K562 (cell line): ENCODE results near the gene PLCL1. TPM values are rescaled to one million over a fixed set of nuclear protein-coding genes. Genes with fewer than 3 reads are reported as not detected.
A peak's percentile ranks its signal among the peaks of the same experiment; 100 is the strongest.

Experiments
- ATAC-seq: fragments of 200-7000 bp; cut with Tn5 transposase; 3 replicates; pipeline ENCODE4 v1.9.1; 2020; ENCODE audit warnings: moderate library complexity
- BruUV-seq: library from RNA; stranded (reverse); fragments of 400-500 nt; replicated peaks from 2 replicates; lab custom pipeline; 2021; lab: Mats Ljungman, UMichigan
- CTCF ChIA-PET: fragments of 300-600 bp; formaldehyde crosslinking; extraction: SDS; loops from one replicate; lab custom pipeline; 2021; ENCODE audit warnings: low intra/inter-chr PET ratio; lab: Yijun Ruan, JAX
- POLR2A ChIA-PET: fragments of 300-600, 350-650 bp; sonication (Branson Sonifier 250); formaldehyde crosslinking; extraction: SDS; loops from one replicate; lab custom pipeline; 2021; ENCODE audit warnings: antibody characterized with exemption, inconsistent platforms; lab: Yijun Ruan, JAX
- DNase-seq, 4 experiments: peaks; one replicate each; pipeline versions ENCODE4 v3.0.0 to v3.0.0-alpha.2; 2011 to 2018; ENCODE audit warnings: low spot score in 3 of 4, mixed read lengths in 3 of 4; ENCODE audit errors: extremely low read depth in 1 of 4
- FAIRE-seq: peaks from 2 replicates; lab custom pipeline; 2011; peaks lifted over from hg19 to GRCh38; lab: Jason Lieb, UNC
- H2AFZ ChIP-seq: 2 replicates; pipeline ENCODE4 v1.6.0; 2011; ENCODE audit warnings: low read depth, low read length, control low read depth, inconsistent platforms
- H3K27ac ChIP-seq: fragments of 200-600 bp; 3 replicates; pipeline ENCODE4 v1.8.0; 2011; ENCODE audit warnings: low read depth, mild to moderate bottlenecking, control low read depth, inconsistent platforms, low read length, moderate library complexity, mixed read lengths; ENCODE audit errors: extremely low read depth
- H3K27me3 ChIP-seq, 2 experiments: fragments of 300-600 bp in 1 of 2; 2 replicates in 1 of 2; 3 replicates in 1 of 2; pipeline versions ENCODE4 v1.6.0 to v1.8.0; 2011; ENCODE audit warnings: inconsistent platforms in 2 of 2, low read length in 2 of 2, mild to moderate bottlenecking in 1 of 2, mixed read lengths in 1 of 2, moderate library complexity in 1 of 2; ENCODE audit not compliant: control insufficient read depth in 2 of 2, insufficient read depth in 2 of 2
- H3K36me3 ChIP-seq: fragments of 300-600 bp; 3 replicates; pipeline ENCODE4 v1.8.0; 2011; ENCODE audit warnings: mild to moderate bottlenecking, low read length, inconsistent platforms; ENCODE audit not compliant: control insufficient read depth, insufficient read depth
- H3K4me1 ChIP-seq, 2 experiments: fragments of 200-600 bp in 1 of 2; replicated peaks in 1 of 2; 2 replicates in 1 of 2; 3 replicates in 1 of 2; pipeline versions ENCODE4 v1.5.1 to v1.8.0; 2011; ENCODE audit warnings: inconsistent platforms in 2 of 2, low read length in 2 of 2, mild to moderate bottlenecking in 1 of 2, mixed read lengths in 1 of 2, moderate library complexity in 1 of 2; ENCODE audit not compliant: control insufficient read depth in 2 of 2, insufficient read depth in 2 of 2
- H3K4me2 ChIP-seq: 2 replicates; pipeline ENCODE4 v1.6.1; 2011; ENCODE audit warnings: low read length, control low read depth, inconsistent platforms, mixed read lengths; ENCODE audit not compliant: insufficient read depth
- H3K4me3 ChIP-seq: fragments of 200-600 bp; sonication (generic), shearing (Covaris generic); 2 replicates; pipeline ENCODE4 v1.5.1; 2016; ENCODE audit warnings: control low read depth, inconsistent platforms
- H3K79me2 ChIP-seq: fragments of 200-600 bp; 3 replicates; pipeline ENCODE4 v1.8.0; 2011; ENCODE audit warnings: low read length, inconsistent platforms; ENCODE audit not compliant: control insufficient read depth, insufficient read depth
- H3K9ac ChIP-seq, 2 experiments: 2 replicates each; pipeline versions ENCODE4 v1.6.0 to v1.6.1; 2011; ENCODE audit warnings: low read depth in 2 of 2, low read length in 2 of 2, control low read depth in 1 of 2, inconsistent platforms in 1 of 2, mild to moderate bottlenecking in 1 of 2, mixed read lengths in 1 of 2; ENCODE audit not compliant: insufficient read depth in 1 of 2
- H3K9me1 ChIP-seq: one replicate; pipeline ENCODE4 v1.6.0; 2011; ENCODE audit warnings: inconsistent platforms, mild to moderate bottlenecking, low read length, moderate library complexity; ENCODE audit not compliant: control insufficient read depth, insufficient read depth
- H3K9me3 ChIP-seq: replicated peaks from 2 replicates; pipeline ENCODE4 v1.5.1; 2011; ENCODE audit warnings: low read depth, low read length, inconsistent platforms; ENCODE audit not compliant: control insufficient read depth, insufficient read depth
- H4K20me1 ChIP-seq: replicated peaks from 2 replicates; pipeline ENCODE4 v1.6.1; 2011; ENCODE audit warnings: low read length, inconsistent platforms, mixed read lengths; ENCODE audit not compliant: control insufficient read depth, insufficient read depth
- DDX20 ChIP-seq: fragments of 450-650 bp; IDR thresholded peaks from 2 replicates; pipeline ENCODE4 v1.6.1; 2016; ENCODE audit warnings: missing genetic modification characterization, low read depth, mild to moderate bottlenecking, missing compliant biosample characterization, moderate library complexity
- MCM2 ChIP-seq: fragments of 450-650 bp; IDR thresholded peaks from 2 replicates; pipeline ENCODE4 v1.6.1; 2017; ENCODE audit warnings: low read depth, mild to moderate bottlenecking
- WGBS: fragments of 100-300 bp; shearing (Covaris generic); methylation state at CpG from one replicate; pipeline ENCODE4 v1.1.6; 2016; ENCODE audit warnings: low coverage, mixed read lengths; ENCODE audit not compliant: insufficient coverage; ENCODE audit errors: missing lambda C conversion rate; 5-methylcytosine and 5-hydroxymethylcytosine counted together
- in situ Hi-C: fragments of 300-500 bp; cut with MboI; formaldehyde crosslinking; loops from 4 replicates; pipeline ENCODE4 v1.15.0; 2018; ENCODE audit warnings: inconsistent platforms, mixed read lengths
- intact Hi-C: fragments of 100-400 bp; cut with micrococcal nuclease; formaldehyde crosslinking; loops from 2 replicates; pipeline ENCODE4 v1.14.2; 2022
- polyA plus RNA-seq, 8 experiments: library from polyadenylated mRNA; depleted of rRNA in 4 of 8; stranded (reverse) in 5 of 8; unstranded in 3 of 8; fragments of >200 nt; fragmentation: Nextera tagmentation in 2 of 8; fragmentation: Illumina TruSeq in 1 of 8; extraction: Ambion mirVana in 2 of 8; extraction: Trizol in 1 of 8; gene quantifications; 2 replicates each; pipeline versions ENCODE4 v1.2.1 to v1.2.3, GENCODE V29; 2011 to 2014; ENCODE audit warnings: inconsistent platforms in 1 of 8, missing spikeins in 1 of 8
- total RNA-seq, 7 experiments: library from RNA; depleted of rRNA in 6 of 7; stranded (reverse); fragments of >200 nt in 6 of 7; fragmentation: Illumina TruSeq in 2 of 7; extraction: Trizol in 2 of 7; gene quantifications; 2 replicates each; pipeline versions ENCODE4 v1.2.1 to v1.2.3, GENCODE V29; 2011 to 2021; ENCODE audit warnings: low replicate concordance in 1 of 7
- TF ChIP-seq, protein P1 (sequence below): fragments of 450-650 bp; IDR thresholded peaks from 2 replicates; pipeline ENCODE4 v1.6.1; 2017; ENCODE audit warnings: antibody characterized with exemption, mild to moderate bottlenecking

PLCL1 gene
- total and polyA plus RNA-seq, 9 of the 15 experiments (the other 6 are each of a cell fraction or from before 2014, with no cell fraction given) = 2.0 to 17.7 (median 8.6) TPM

GRCh38 chr2:197888321-197888720 lies 83.9 kb downstream of the PLCL1 start:
- H3K9me1 ChIP-seq = no peaks in the 10 kb centered on the region
- 13% methylated on average over 1 of the region's 1 CpG for WGBS
- POLR2A ChIA-PET = no interaction called here
- peaks cover 76% of the 10 kb centered on the region for H3K79me2 ChIP-seq
- no peaks in the 10 kb centered on the region for H4K20me1 ChIP-seq
- in situ Hi-C loops = no loop called here
- ATAC-seq (no peak), DNase-seq (no peak), FAIRE-seq (no peak)
- no peaks in the 10 kb centered on the region for H3K9me3 ChIP-seq
- peak overlapping the region; percentile 61; the same call in 1 of the 2 replicates for H2AFZ ChIP-seq
- intact Hi-C loops = loop anchor here (2.0 kb wide), 1 partner anchor 40 kb away; no protein-coding TSS in a partner anchor
- H3K27ac ChIP-seq = peak overlapping the region; percentile 84; the same call in 2 of the 3 replicates
- BruUV-seq = no TSS peak
- H3K27me3 ChIP-seq = no peaks in the 10 kb centered on the region
- CTCF ChIA-PET = no interaction called here
- H3K9ac ChIP-seq = peak overlapping the region in 1 of 2 experiments; percentile 68; a peak in 1 of 4 replicates
- no peak overlapping the region for H3K4me2 ChIP-seq
- H3K4me3 ChIP-seq = no peak overlapping the region
- TF ChIP-seq, protein P1, sequence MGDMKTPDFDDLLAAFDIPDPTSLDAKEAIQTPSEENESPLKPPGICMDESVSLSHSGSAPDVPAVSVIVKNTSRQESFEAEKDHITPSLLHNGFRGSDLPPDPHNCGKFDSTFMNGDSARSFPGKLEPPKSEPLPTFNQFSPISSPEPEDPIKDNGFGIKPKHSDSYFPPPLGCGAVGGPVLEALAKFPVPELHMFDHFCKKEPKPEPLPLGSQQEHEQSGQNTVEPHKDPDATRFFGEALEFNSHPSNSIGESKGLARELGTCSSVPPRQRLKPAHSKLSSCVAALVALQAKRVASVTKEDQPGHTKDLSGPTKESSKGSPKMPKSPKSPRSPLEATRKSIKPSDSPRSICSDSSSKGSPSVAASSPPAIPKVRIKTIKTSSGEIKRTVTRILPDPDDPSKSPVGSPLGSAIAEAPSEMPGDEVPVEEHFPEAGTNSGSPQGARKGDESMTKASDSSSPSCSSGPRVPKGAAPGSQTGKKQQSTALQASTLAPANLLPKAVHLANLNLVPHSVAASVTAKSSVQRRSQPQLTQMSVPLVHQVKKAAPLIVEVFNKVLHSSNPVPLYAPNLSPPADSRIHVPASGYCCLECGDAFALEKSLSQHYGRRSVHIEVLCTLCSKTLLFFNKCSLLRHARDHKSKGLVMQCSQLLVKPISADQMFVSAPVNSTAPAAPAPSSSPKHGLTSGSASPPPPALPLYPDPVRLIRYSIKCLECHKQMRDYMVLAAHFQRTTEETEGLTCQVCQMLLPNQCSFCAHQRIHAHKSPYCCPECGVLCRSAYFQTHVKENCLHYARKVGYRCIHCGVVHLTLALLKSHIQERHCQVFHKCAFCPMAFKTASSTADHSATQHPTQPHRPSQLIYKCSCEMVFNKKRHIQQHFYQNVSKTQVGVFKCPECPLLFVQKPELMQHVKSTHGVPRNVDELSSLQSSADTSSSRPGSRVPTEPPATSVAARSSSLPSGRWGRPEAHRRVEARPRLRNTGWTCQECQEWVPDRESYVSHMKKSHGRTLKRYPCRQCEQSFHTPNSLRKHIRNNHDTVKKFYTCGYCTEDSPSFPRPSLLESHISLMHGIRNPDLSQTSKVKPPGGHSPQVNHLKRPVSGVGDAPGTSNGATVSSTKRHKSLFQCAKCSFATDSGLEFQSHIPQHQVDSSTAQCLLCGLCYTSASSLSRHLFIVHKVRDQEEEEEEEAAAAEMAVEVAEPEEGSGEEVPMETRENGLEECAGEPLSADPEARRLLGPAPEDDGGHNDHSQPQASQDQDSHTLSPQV = peak; percentile 23; the same call in 1 of the 2 replicates
- no peak for TF ChIP-seq MCM2
- TF ChIP-seq DDX20 (tag) = 0 out of 2 replicates have a peak, but pooled peaks have one; percentile 21
- peaks cover 3 to 34% of the 10 kb centered on the region in 2 experiments; a peak in 3 of 5 replicates for H3K4me1 ChIP-seq
- H3K36me3 ChIP-seq = peaks cover 8% of the 10 kb centered on the region; the same call in 1 of the 3 replicates
